ENCODE results near the gene CCDC149.

CCDC149 gene

DNA sequence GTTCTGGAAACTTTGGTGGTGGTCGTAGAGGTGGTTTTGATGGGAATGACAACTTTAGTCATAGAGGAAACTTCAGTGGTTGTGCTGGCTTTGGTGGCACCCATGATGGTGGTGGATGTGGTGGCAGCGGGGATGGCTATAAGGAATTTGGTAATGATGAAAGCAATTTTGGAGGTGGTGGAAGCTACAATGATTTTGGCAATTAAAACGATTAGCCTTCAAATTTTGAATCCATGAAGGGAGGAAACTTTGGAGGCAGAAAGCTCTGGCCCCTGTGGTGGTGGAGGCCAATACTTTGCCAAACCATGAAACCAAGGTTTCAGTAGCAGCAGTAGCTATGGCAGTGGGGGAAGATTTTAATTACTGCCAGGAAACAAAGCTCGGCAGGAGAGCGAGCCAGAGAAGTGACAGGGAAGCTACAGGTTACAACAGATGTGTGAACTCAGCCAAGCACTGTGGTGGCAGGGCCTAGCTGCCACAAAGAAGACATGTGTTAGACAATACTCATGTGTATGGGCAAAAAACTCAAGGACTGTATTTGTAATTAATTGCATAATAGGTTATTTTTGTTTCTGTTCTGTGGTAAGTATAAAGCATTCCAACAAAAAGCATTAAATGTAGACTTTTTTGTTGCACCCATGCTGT is 140.7 kb downstream of the CCDC149 start:
- DNase-seq: no peak

DNA sequence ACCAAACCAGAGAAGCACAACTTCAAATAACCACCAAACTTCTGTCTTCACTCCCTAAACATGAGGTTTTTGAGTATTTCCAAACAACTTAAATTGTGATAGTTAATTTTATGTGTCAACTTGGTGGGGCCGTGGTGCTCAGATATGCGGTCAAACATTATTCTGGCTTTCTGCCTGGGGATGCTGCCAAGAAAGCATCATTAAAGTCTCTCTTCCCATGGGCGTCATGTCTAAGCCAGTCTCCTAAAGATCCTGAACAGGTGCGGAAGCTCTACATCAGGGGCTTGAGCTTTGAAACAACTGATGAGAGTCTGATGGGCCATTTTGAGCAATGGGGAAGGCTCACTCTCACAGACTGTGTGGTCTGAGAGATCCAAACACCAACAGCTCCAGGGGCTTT is 141.6 kb downstream of the CCDC149 start:
- DNase-seq: no peak

DNA sequence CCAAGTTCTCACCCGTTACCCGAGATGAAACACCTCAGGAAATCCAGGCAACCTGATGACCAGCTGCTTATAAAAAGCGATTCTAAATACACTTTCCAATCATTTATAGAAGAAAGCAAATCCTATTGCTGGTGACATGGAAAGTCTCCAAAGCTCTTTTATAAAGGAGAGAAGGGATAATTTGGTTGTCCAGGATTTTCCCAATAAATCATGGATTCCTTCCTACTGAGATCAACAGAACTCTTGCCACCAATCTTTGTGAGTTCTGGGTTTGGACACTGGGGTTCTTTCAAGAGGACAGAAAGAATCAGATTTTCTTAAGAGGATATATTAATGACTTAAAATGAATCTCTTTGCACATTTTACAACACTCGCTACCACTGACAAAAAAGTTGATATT is 142.2 kb downstream of the CCDC149 start:
- DNase-seq: no peak

DNA sequence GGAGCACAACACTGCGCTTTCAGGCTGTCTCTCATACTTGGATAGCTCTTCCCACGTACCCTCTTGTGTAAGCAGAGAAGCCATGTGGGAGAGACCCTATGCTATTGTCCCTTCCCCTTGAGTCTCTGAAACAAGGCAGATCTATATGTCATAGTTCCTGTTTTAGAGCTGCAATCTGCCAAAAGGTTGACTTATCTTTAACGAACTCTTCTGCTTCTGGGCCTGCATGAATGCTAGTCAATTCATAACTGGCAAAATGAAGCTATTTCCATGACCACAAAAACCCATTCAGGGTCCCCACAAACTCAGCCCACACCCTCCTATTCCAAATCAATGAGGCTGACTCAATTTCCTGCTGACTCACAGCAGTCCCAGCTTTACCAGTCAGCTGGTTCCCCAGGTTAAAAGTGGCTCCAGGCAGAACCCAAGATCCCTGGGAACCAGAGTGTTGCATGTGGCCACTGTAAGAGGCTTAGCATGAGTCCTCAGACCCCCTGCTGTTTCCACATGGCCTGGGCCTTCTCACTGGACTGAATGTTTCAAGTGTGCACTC is 142.7 kb downstream of the CCDC149 start:
- no peak for DNase-seq

DNA sequence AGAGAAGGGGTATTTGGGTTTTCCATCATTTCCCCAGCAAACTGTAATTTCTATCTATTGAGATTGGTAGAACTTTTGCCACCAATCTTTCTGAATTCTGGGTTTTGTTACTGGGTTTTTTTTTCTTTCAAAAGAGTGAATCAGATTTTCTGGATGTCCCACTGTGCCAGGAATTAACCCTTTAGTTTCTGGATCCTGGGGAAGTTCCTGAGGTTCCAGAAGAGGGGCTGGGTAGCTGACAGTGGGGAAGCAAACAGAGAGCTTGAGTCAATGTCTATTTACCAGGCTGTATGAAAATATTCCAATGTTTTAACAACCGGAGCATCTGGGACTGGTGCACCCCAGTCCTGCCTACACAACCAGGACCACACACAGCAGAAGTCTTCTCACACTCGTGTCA is 143.3 kb downstream of the CCDC149 start:
- DNase-seq: no peak

DNA sequence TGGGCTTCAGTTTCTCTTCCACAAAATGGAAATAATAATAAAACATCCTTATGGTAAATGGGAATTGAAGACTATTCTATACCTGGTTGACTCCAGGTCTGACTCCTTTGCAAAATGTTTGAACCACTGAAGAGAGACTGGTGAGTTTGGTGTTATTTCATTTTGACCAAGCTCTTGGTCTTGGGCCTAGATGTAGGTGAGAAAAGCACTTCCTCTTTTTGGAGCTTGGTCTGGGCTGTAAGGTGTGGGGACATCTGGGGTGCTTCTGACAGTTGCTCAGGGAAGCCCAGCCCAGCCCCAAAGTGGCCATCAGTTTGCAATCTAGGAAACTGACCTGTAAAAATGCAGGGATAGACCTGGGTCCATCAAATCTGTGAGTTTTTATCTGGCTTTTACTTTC is 144.2 kb downstream of the CCDC149 start:
- no peak for DNase-seq

DNA sequence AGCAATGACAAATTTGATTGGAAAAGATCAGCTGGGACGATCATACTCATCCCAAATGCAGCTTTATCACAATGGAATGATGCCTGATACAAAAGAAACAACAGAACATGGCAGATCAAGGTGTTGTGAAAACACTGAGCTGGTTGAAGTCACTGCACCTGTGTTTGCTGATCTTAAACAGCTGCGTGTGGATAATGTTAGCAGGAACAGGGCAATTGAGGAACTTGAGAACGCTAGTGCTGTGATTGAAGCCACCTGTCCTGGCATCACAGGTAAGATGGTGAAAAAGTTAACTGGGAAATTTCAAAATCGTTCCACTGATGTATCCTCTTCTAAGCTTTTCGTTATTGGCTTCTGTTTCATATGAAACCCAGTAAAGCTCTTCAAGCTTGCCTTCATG is 144.8 kb downstream of the CCDC149 start:
- DNase-seq: no peak

DNA sequence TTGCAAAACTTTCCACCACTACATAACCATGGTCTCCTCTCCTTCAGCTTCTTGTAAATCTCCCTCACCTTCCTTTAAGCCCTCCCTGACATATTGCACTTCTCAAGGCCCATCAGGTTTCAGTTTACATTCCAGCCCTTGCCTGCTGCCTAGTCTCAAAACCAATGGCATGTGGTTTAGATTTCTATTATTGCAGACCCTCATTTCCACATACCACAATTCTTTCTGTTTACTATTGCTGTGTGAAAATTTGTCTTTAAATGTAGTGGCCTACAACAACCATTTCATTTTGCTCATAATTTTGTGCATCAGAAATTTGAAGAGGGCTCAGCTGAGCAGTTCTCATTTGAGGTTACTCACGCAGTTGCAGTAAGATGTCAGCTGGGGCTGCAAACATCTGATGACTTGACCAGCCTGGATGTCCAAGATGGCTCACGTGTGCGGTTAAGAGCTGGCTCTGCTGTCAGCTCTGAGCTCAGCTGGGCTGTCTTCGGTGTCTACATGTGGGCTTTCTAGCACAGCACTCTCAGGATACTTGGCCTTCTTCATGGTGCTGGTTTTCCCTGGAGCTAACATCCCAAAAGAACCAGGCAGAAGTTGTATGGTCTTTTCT is 147.4 kb downstream of the CCDC149 start:
- no peak for DNase-seq

DNA sequence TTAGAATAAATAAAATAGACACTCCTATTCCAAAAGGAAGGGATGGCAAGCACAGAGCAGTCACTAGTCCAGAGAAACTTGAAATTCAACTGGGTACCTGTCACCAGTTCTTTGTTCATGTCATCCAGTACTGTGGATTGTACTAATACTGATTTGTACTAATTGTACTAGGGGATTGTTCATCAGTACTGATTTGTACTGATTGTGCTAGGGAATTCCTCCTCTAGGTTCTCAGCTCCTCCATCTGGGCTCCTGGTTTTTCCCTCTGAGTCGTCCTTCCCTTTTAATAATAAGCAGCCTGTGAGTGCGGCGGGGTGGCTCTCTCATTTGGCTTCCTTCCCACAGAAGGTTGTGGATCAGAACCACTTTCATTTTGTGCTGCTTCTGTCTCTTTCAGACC is 148.5 kb downstream of the CCDC149 start:
- no peak for DNase-seq

DNA sequence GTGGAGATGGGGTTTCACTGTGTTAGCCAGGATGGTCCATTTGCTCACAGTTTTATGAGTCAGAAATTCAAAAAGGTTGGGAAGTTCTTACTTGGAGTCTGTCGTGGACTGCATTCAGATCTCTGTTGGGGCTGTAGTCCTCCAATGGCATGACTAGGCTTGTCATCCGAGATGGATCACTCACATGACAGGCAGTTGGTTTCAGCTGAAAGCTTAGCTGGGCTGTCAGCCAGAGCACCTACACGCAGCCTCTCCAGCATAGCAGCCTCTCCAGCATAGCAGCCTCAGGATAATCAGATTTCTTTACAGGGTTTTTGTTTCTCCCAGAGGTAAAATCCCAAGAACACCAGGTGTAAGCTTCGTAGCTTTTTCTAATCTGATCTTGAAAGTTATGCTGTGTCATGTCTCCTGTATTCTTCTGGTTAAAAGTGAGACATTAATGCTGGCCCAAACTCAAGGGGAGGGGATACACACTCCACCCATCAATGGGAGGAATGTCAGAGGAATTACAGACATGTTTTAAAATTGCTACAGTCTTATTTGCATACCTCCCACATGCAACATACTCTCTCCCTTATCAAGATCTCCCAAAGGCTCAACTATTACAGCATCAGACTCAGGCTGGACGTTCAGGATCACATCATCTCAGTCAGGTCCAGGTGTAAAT is 149.1 kb downstream of the CCDC149 start:
- DNase-seq: no peak

Data from GF-D8 (cell line).